Measurements from ENCODE around the gene LRIG1.

LRIG1 gene

GRCh38 chr3:66353039-66353438, 147.8 kb downstream of the LRIG1 start:
- TF ChIP-seq TAF1 (IDR thresholded peaks at IDR 0.05; ENCODE audit: borderline replicate concordance, insufficient read depth, low read length) (no peak), REST (IDR thresholded peaks at IDR 0.05; ENCODE audit: insufficient read depth in 1 of 2, low read depth in 2 of 2, low read length in 2 of 2) (no peak), POLR2AphosphoS5 (IDR thresholded peaks at IDR 0.05; ENCODE audit: low read depth, low read length) (no peak), SIN3A (IDR thresholded peaks at IDR 0.05; ENCODE audit: borderline replicate concordance, insufficient read depth, low read length) (no peak), FOXP2 (optimal IDR thresholded peaks at IDR 0.05; ENCODE audit: borderline replicate concordance, extremely low read depth, extremely low read length, insufficient read depth) (no peak)

- no peak for TF ChIP-seq SIN3A (IDR thresholded peaks at IDR 0.05; ENCODE audit: borderline replicate concordance, insufficient read depth, low read length)
- no peak for TF ChIP-seq FOXP2 (optimal IDR thresholded peaks at IDR 0.05; ENCODE audit: borderline replicate concordance, extremely low read depth, extremely low read length, insufficient read depth)
- no peak for TF ChIP-seq TAF1 (IDR thresholded peaks at IDR 0.05; ENCODE audit: borderline replicate concordance, insufficient read depth, low read length)
These were observed 150.2 kb downstream of the LRIG1 start for GRCh38 chr3:66350601-66351000.

- TF ChIP-seq SIN3A (IDR thresholded peaks at IDR 0.05; ENCODE audit: borderline replicate concordance, insufficient read depth, low read length) (no peak), FOXP2 (optimal IDR thresholded peaks at IDR 0.05; ENCODE audit: borderline replicate concordance, extremely low read depth, extremely low read length, insufficient read depth) (no peak), REST (IDR thresholded peaks at IDR 0.05; ENCODE audit: insufficient read depth in 1 of 2, low read depth in 2 of 2, low read length in 2 of 2) (no peak)
These were observed 152.1 kb downstream of the LRIG1 start for GRCh38 chr3:66348704-66349103.

- no peak for TF ChIP-seq SIN3A (IDR thresholded peaks at IDR 0.05; ENCODE audit: borderline replicate concordance, insufficient read depth, low read length)
- TF ChIP-seq REST (IDR thresholded peaks at IDR 0.05; ENCODE audit: insufficient read depth in 1 of 2, low read depth in 2 of 2, low read length in 2 of 2), result no peak
- TF ChIP-seq TAF1 (IDR thresholded peaks at IDR 0.05; ENCODE audit: borderline replicate concordance, insufficient read depth, low read length), result no peak
- no peak for TF ChIP-seq FOXP2 (optimal IDR thresholded peaks at IDR 0.05; ENCODE audit: borderline replicate concordance, extremely low read depth, extremely low read length, insufficient read depth)
- no peak for TF ChIP-seq POLR2AphosphoS5 (IDR thresholded peaks at IDR 0.05; ENCODE audit: low read depth, low read length)
These were observed 155.8 kb downstream of the LRIG1 start for GRCh38 chr3:66344848-66345578.

GRCh38 chr3:66344391-66344811, 156.4 kb downstream of the LRIG1 start:
- TF ChIP-seq REST (IDR thresholded peaks at IDR 0.05; ENCODE audit: insufficient read depth in 1 of 2, low read depth in 2 of 2, low read length in 2 of 2) (no peak), POLR2AphosphoS5 (IDR thresholded peaks at IDR 0.05; ENCODE audit: low read depth, low read length) (no peak), FOXP2 (optimal IDR thresholded peaks at IDR 0.05; ENCODE audit: borderline replicate concordance, extremely low read depth, extremely low read length, insufficient read depth) (no peak), SIN3A (IDR thresholded peaks at IDR 0.05; ENCODE audit: borderline replicate concordance, insufficient read depth, low read length) (no peak), TAF1 (IDR thresholded peaks at IDR 0.05; ENCODE audit: borderline replicate concordance, insufficient read depth, low read length) (no peak)

Measured in PFSK-1 (cell line).